NCI-H524 treated with DMSO at 0.1 percent for 48 hours (cell line): ENCODE data around the gene SENP5.

Experiments
- DNase-seq: peaks from one replicate; lab custom pipeline; 2025; lab: John Stamatoyannopoulos, UW

Gene SENP5

DNA sequence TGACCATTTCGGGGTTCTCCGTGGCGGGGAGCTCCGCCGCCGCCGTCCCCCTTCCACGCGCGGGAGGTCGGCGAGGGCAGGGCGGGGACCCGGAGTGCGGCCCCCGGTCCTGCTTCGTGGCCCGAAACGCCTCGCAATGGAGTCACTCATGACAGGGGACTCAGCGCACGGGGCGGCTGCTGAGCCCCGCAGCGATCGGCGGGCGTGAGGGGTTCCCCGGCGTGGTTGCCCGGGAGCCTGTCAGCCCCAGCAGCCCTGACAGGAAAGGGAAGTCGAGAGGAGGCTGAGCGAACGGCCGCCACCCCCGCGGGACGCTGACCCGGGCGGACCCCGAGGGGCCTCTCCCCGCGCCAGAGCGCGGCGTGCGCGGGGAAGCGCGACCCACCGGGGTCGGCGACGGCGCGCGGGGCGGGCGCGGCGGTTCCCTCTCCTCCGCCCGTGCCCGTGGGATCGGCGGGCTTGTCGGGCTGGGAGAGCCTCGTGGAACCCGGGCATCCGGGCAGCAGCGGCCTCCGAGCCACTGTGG is 101.5 kb downstream of the SENP5 start:
- no peak for DNase-seq

DNA sequence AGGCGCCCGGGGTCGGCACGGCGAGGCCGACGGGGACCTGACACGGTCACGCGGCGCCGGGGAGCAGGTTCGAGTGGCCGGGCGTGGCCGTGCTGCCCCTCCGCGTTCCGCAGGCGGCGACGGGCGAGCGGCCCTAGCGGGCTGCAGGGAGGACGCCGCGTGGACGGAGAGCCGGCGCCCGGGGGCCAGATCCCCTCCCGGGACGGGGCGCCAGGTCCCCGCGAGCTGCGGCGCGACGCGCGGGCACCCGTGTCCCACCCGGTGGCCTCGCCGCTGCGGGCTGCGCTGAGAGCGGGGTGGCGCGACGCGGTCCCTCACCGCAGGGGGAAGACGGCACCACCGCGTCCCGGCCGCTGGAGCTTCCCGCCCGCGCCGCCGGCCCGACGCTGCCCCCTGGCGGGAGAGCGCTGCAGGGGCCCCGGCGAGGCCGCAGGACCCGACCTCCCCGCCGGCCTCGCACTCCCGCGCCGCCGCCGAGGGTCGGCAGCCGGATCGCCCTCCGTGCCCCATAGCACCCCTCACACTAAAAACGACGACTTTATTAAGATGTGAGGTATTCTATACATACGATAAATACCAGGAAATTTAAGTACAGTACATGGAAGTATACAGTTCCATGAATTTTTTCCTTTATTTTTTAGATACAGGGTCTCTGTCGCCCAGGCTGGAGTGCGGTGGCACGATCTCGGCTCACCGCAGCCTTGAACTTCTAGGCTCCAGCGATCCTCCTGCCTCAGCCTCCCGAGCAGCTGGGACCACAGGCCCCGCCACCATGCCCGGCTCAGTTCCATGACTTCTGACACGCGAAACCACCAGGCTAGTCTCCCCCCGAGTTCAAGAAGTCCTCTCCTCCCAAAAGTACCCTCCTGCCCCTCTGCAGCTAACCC is 102.2 kb downstream of the SENP5 start:
- no peak for DNase-seq

DNA sequence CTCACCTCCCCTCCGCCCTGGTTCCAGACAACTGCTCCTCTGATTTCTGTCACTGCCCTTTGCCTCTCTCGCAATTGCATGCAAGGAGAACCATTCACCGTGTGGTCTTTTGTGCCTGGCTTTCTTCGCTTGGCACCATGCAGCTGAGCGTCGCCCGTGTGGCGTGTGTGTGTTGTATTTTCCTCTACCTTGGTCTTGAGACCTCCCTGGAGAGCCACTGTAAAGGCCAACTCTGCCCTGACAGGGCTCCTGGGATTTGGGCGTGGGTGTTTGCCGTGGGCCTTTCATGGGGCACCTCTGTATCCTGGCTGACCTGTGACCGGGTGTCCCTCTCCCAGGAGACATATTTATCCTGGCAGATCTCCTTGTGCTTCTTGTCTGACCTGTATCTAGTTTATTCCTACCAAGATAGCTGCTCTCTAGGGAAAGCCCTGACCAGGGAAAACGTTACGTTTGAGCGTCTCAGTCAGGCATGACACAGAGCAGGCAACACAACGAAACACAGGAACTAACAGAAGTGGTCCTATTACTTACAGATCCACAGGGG is 102.9 kb downstream of the SENP5 start:
- no peak for DNase-seq

DNA sequence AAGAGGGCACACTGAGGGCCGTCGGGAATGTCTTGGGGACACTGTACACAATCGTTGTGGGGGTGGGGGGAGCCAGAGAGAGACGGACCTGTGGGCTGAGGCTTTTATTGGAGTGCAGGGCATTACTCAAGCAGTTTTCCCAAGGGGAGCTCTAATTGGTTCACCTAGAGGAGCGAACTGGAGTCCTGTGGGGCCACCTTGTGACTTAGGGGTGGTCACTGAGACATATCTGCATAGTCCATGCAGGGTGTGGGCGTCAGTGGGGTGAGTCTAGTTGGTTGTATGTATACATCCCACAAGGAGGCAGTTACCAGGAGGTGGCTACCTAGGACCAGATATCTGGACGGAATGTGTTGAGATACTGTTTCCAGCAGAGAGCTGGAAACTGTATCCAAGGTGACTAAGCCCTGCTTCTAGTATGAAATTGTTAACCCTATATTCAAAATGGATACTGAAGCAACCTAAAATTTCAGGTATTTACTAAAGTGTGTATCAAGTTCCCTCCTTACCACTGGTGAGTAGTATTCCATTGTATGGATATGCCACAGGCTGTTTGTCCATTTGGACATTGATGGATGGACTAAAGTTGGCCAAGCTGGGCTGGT is 103.5 kb downstream of the SENP5 start:
- no peak for DNase-seq

DNA sequence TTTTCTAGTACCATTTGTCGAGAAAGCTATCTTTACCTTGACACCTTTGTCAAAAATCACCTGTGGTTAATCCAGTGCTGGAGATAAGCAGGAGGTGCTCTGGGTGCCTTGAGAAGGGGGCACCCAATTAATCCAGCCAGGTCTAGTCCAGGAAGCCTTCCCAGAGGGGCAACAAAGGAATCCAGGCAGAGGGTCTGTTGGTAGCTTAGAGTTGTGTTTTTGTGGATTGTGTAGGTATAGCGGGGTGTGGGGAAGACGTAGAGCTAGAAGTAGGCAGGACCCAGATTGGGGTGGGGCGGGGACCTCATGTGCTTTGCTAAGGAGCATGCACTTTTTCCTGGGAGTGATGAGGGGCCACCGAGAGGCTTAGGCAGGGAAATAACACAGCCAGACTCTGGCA is 106.9 kb downstream of the SENP5 start:
- DNase-seq: no peak

DNA sequence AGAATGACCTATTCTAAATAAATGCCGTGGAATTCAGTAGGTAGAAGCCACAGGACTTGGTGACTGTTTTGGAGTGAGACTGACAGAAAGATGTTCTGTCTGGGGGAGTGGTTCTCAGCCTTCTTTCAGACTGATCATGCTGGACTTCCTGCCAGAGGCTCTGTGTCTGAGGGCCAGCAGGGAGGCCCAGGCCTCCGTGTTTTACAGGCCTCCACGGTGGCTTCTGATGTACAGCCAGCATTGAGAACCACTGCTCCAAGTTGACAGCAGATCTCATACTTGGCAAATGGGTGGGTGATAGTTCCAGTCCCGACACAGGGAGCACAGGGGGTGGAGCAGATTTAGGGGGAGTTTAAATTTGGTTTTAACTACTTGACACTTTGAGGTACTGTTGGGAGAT is 107.6 kb downstream of the SENP5 start:
- no peak for DNase-seq

DNA sequence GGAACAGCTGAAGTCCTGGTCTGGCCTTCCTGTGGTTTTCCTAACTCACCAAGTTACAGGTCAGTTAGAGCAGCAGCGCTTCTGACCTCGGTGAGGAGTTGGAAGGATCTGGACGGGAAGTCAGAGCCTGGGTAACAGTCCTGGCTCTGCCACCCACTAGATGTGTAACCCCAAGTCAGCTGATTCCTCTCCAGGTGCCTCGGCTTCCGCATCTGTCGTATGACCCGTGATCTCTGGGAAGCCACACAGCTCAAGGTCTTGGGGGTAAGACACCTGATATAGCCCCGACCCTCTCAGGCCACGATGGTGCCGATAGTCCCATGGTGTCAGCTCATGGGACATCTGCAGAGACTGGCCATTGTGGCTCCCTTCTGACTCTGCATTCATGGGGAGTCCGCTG is 109.2 kb downstream of the SENP5 start:
- DNase-seq: no peak

DNA sequence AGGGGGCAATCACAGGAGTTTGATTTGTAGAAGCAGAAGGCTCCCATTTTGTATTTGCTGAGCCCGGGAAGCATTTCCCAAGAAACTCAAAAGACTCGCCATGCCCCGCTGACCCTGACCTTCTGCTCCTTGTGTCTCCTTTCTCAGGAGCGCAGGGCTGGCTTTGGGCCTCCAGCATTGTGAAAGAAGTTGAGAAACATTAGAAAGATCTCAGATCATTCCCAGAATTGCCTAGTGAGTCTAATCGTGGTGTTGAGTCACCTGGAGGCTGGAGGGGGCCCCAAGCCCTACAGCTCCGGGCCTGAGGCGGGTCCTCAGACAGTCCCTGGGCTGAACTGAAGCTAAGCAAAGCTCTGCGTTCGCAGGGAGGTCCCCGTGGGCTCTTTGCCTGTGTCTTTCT is 111.8 kb downstream of the SENP5 start:
- no peak for DNase-seq

DNA sequence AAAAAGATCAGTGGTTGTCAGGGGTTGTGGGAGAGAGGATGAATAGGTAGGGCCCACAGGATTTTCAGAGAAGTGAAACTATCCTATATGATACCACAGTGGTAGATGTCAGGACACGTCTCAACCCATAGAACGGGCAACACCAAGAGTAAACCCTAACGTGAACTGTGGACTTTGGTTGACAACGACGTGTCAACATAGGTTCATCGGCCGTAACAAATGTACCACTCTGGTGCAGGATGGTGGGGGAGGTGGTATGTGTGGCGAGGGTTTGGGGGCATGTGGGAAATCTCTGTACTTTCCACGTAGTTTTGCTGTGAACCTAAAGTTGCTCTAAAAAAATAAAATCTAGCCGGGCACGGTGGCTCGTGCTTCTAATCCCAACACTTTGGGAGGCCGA is 113.9 kb downstream of the SENP5 start:
- no peak for DNase-seq

DNA sequence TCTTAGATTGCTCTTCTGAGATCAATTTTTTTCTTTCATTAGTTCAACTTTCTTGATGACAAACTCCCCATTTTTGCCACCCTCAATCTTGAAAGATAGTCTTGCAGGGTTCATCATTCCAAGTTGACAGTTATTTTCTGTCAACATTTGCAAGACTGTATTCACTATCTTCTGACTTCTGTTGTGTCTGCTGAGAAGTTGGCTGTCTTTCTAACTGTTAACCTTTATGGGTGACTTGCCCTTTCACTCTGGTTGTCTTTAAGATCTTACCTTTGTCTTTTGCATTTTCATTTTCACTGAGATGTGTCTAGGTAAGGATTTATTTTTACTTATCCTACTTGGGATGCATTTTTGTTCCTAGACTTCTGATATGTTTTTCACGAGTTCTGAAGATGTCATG is 115.5 kb downstream of the SENP5 start:
- DNase-seq: no peak
